ENCODE measurements around the gene PTGER3.

Gene PTGER3

DNA sequence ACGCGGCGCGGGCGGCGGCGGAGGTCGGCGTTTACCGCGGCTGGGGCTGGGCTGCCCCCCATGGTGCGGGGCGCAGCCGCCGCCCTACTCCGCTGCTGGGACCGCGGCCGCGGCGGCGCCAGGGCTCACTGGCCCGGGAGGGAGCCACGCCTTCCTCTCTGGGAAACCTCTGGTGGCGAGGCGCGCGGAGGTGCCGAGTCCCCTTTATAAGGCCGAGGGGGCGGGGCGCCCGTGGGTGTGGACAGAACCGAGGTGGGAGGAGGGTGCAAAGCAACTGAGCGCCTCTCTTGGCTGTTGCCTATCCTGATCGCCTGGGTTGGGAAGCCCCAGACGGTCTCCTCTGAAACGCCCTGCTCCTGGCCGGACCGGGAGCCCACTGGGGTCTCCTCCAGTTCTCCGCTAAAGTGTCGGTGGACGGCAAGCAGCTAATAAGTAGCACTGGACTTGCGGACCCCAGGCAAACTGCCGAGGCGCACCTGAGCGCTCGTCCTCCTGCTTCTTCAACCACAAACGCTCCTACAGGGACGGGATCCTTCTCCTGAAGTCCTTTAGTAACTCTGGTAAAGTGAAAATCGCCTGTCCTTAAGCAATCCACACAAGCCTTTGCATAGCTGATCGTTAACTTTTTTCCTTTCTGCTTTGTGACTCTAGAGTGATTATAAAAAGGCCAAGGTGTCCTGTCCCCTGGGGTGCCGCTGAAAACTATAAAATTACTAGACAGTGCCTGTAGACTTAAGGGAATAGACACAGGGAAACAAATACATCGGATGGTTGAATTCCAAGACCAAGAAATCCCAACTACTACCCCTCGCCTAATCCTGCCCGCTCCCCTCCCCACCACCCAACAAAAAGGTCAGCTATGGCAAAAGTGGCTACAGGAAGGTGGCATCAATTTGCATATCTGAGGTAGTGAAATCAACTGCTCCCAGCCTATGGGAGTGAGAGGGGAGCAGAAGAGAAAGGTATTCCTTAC lies at the start of gene PTGER3:
PTGER3 (minus strand) TSS at position 182 of the 973 bp plus-strand sequence. CDS start 239 bp downstream, outside the sequence.
- DNase-seq, result peak; percentile 24

DNA sequence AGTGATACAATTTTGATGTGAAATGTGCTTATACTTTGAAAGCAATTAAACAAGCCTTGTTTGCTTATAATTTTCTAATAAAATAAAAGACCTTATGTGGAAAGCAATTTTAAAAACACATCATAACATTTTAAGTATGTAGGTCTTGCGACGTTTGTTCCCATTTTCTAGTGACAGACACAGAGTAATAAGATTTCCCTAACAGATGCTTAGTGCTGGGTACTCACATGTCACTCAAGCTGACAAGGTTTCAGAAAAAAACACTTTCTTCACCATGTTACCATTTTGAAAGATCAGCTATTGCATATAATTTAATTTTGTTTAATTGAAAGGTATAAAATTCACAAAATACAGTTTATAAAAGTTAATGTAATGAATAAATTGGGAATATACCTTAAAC lies 47.3 kb upstream of the PTGER3 start:
- no peak for DNase-seq

DNA sequence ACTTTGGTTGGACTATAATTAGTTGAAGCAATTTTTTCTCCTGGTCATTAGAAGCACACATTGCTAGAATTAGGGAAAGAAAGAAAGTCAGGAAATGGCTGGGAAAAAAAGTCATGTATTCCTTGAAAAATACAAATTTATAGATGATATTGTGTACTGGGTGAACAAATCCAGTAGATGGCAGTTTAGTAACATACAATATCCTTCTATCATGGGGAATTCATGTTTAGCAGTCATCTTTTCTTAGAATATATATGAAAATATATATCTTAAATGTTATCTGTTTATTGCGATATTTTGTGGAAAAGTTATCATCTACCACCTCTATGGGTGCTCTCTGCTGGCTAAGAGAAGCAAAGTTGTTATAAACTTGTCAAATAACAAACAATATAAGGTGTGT lies 46.3 kb upstream of the PTGER3 start:
- peak; percentile 13 for DNase-seq

DNA sequence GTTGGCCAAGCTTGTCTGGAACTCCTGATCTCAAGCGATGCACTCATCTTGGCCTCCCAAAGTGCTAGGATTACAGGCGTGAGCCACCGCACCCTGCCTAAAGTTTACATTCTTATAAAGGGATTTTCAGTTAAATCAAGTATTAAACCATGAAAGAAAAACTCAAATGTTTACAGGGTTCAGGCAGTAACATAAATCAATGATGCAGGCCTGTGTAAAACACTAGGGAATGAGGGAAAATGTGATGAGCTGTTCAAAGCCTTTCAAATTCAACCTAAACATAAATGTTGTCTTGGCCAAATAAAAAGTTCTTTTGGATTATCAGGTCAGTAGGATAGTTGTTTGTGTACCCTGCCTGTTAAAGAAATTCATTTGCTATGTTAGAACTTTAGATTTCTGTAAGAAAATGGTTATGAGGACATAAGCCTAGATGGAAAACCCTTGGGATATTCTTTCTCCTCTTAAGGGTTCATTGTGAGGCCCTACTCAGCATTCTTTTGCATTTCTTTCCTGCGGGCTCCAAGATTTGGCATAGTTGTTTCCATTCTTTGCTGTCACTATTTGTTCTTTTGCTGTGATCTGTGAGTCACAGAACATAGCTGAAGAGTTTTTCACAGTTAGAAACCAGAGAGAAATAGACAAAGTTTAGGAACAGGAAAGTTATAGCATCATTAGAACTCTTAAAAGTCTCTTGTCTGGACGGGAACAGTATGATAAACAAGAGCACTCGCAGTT lies 42.1 kb upstream of the PTGER3 start:
- DNase-seq, result peak; percentile 77

DNA sequence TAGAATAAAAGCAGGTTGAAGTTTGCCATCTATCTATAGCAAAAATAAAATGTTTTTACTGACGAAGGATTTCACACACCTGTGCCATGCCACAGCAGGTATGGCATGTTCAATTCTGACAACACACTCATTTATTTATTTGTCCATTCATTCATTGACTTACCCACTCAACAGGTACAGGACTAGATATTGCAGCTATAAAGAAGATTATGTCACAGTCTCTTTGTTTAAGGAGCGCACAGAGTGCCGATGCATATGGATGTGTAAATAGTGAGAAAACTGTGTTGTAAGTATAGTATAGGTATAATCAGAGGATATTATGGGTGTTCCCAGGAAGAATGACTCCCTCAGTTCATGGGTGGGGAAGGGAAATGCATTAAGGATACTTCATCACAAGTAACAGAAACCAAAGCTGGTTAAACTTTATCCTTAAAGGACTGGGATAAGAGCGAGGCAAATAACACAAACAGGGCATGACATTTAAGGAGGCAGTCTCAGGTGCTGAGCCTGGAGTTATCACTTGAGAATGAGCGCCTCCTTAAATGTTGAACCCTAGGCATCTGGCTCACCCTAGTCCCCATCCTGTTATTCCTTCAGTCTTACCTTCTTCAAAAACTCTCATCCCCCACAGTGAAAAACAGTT lies 41.1 kb upstream of the PTGER3 start:
- no peak for DNase-seq

DNA sequence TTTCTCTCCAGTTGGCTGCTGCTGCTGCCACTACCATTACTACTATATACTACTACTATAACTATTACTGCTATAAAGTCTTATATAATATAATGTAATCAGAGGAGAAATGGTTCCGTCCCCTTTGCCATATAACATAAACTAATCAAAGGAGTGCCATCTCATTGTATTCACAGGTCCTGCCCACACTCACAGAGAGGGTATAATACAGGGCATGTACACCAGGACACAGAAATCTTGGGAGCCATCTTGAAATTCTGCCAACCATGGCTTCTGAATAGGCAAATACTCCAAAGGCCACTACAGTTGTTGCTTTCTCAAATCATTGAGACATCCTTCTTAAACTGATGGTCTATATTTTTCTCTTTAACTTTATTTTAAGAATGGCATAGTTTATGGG lies 40.1 kb upstream of the PTGER3 start:
- no peak for DNase-seq

DNA sequence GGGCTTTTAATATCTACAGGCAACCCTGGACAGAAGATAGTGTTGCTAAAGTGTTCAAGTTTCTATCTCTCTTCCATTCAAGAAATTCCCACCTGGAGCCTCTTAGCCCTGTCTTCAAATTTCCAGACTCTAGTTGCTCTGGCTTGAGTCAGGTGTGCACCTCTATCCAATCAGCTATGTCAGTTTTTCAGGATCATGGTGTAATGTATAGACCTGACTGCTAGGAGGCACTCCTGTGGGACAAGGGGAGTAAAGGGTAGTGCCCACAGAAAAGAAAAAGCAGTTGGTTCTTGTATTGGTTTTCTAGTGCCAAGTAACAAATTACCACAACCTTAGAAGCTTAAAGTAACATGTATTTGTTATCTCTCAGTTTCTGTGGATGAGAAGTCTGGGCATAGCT lies 39.4 kb upstream of the PTGER3 start:
- DNase-seq, result no peak

DNA sequence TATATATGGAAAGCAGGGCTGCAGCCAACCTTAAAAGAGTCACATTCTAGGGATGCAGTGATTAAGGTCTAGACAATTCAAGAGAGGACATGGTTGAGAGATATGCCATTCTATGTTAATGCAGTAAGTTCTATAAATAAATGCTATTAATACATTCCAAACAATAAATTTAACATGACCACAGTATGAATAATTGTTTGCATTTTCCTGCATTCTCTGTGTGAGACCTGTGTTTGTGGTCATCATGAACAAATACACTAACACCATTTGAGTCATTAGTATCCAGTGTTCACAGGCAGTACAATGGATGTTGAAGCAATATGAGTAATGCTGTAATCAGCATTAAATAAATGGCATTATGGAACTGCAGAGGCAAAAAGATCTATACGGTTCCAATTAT lies 38.7 kb upstream of the PTGER3 start:
- peak; percentile 85 for DNase-seq

DNA sequence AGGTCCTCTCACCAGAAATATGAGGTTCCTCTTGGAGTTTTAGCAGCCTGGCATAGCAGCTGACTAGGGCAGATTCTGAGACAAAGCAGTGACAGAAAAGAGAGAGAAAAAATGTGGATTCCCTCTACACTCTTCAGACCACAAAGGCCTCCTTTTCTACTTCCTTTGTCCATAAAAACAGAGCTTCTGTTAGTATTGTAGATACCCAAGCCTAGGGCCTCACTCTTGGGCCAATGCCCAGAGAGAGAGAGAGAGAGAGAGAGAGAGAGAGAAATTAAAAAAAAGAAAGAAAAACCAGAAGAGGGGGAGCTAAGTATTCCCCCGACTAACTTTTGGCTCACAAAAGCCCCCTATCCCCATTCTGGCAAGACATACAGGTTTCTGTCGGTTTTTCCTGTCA lies 35.7 kb upstream of the PTGER3 start:
- no peak for DNase-seq

DNA sequence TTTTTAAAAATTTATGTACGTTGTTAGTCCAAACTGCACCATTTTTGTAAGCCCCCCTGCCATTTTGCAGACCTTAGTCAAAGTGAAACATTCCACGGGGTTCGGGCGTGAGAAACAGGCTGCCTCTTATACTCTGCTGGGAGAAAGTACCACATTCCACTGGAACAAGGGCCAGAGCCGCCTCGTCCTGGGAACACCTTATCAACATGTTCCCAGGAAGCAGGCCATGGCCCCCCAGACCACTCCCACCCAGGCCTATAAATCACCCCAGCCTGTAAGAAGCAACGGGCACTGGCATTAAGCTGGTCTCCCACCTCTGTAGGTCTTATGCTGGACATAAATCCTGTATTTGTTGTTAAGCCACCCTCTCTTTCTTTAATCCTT lies 34.1 kb upstream of the PTGER3 start:
- no peak for DNase-seq

DNA sequence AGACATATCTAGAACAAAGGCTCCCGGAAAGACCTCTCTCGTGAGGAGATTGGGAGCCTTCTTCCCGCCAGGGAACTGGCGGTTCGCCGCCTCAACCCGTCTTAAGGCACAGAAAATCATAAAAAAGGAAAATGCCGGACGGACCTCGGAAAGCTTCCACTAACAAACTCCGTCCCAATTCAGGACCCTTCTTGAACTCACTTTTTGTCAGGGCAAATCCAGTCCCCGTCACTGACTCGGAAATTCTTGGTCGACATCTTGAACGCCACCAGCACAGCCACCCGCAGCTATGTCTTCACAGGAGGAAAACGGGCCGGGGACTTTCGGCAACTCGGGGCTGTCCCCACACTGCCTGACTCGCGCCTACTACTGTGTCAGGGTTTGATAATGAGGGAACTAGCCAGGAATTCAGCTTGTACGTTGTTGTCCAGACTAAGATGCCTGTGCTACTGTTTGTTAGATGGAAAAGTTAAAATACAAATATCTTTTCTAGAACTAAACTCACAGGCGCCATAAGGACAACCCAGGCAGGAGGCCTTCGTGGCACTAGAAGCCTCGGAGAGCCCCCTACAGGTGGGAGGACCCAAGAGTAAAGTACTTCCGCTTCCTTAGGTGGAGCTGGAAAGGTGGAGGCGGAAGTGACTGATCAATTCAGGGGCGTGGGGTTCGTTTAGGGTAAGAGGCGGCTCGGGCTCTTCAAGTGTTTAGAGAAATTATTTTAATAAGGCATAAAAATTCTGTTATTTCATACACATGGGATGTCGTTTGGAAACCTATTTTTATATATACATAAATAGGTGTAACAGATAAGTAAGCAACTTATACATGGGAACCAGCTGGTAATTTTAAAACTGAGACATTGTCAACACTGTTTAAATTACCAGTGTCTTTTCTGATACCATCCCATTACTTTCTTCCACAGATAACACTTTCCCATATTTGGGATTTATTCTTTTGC lies 33.4 kb upstream of the PTGER3 start, which contains the start of gene ZRANB2:
ZRANB2 (minus strand) TSS at position 297 of the 958 bp plus-strand sequence; CDS start at position 257, 40 bp downstream.
- peak; percentile 97 for DNase-seq

DNA sequence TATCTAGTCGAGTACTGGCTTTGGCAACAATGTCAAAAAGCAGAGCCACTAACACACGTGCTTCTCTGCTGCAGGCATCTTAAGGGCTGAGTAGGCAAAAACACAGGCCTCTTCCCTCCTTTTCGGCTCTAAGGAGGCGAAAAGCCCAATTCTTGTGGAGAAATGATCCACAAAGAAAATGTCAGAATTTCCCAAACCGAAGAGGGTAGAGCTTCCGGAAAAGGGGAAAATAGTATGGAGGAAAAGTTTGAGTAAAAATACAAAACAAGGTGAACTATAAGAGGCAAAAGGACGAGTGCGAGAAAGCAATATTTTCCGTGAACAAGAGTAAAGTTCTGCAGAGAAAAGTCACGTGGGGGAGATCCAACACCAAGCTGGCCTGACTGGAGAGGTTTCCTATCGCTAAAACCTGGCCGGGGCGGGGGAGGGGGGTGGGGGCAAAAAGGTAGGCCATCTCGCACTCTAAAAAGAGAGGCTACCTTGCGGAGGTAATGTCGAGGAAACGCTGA lies 32.7 kb upstream of the PTGER3 start:
- DNase-seq, result no peak

DNA sequence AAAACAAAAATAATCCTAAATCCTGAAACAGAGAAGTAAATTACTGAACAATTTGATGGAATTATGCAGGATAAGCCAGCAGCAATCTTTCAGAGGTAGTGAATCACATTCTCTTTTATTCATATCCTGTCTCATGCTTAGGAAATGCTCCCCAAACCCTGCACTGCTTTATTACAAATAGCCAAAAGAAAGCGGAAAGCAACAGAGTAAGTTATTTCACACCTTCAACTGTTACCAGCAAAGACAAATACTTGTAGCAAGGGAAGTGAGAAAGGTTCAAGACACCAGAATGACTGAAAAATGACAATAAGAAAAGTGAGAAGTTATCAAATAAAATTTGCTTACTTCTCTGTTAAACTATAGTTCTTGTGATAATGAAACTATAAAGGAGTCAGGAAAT lies 27.1 kb upstream of the PTGER3 start:
- DNase-seq, result no peak

DNA sequence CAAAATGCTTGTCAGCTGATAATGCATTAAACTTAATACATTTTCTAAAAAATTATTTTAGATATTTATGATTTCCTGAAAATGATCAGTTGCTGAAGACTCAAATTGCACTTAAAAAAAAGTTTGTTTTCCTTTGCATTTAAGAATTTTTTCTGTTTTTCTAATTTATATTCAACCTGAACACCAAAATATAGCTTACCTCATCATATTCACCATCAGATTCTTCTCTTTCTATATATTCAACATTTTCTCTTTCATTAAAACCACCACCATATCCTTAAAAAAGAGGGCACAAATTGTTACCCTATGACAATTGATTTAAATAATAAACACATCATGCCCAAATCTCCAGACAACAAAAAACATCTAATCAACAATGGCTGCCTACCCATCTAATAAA lies 24.7 kb upstream of the PTGER3 start:
- DNase-seq, result no peak

DNA sequence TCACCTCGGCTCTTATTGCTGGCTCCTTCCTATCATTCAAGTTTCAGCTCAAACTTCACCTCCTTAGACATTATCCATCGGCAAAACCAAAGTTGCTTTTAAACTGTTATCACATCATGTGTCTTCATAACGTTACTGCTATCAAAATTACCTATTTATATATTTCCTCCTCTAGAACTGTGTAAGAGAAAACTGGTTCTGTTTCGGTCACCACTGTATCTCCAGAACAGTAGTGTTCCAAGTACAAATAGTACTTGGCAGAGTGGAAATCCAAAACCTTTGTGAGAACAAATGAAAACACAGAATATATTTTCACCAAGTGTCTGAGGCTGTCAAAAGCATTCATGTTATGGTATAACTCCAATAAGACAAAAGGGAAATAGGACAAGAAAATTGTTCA lies 24.1 kb upstream of the PTGER3 start:
- no peak for DNase-seq

DNA sequence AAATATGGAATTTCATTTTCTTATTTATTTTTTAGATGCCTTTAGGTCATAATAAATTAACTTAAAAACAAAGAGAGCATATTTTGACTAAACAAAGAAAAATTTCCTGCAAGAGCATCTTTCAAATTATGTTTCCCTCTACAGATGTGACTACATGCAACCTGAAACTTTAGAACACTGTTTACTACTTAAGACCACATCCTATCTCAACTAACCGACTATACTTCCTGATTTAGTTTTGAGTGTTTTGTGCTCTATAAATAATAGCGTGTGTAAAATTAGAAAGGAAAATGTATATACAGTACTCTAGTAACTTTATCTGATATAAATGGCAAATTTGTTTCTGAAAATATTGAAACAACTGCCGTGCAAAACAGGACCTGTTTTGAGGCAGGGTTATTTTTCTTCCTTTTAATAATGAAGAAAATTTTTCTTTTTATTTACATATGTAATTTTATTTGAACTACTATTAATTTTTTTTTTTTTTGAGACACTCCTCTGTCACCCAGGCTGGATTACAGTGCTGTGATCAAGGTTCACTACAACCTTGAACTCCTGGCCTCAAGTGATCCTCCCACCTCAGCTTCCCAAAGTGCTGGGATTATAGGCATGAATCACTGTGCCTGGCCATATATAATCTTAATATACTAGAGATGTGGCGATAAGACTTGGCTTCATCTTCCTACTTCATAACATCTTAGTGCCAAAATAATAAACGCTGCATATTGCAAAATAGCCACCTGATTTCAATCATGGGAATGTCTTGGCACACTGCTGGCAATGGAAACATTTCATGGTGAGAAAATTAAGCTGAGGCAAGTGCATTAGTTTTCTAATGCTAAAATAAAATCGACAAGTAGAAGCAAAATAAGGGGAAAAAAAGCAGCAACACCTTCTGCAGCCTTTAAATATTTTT lies 21.0 kb upstream of the PTGER3 start:
- no peak for DNase-seq

DNA sequence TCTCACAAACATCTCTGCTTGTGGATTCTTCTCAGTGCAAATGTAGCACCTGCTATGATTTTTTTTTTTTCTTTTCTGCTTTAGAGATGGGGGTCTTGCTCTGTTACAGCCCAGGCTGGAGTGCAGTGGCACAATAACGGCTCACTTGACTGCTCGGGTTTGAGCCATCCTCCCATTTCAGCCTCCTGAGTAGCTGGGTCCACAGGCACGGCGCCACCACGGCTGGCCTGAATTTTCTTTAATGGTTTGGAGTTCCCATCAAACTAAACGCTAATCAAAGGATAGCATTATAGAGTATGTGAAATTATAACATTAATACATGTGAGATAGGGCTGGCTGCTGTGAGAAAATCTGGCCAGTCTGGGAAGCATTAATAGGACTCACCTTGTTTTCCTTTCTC lies 7.2 kb upstream of the PTGER3 start:
- no peak for DNase-seq

DNA sequence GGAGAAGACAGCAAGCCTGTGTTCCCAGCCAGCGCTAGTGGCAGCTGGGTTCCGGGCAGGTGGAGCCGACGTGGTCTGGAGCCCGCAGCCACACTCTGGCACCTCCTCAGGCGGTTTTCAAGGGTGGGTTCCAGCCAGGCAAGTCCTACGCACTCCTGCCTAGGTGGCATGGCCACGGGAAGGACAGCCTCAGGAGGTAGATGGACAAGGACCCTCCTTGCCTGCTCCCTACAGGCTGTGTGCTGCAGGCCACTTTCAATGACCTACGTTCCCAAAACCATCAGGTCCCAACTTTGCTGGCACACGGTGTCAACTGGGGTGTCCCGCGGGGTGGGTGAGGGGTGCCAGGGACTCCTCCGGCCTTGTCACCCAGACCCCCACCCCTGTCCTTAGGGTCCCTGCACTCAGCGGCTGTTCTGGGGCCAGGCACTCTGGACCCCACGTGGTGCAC lies 6.7 kb upstream of the PTGER3 start:
- DNase-seq, result no peak

DNA sequence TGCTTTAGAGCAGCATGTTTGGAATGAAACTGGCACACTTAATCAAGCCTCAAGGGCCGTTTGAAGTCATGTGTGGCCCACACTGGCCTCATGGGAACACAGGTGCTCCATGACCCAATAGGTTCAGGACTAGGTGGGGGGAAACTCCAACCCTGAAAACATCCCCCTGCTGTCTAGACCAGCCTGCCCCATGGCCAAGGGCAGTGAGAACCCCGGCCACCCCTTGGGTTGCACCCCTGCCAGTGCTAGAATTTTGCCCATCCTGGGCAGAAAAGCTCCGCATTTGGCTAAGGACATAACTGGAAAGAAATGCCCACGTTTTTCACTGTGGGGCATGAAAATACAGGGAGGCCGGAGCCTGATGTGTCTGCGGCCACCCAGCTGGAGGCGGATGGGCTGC lies 6.1 kb upstream of the PTGER3 start:
- DNase-seq, result no peak

DNA sequence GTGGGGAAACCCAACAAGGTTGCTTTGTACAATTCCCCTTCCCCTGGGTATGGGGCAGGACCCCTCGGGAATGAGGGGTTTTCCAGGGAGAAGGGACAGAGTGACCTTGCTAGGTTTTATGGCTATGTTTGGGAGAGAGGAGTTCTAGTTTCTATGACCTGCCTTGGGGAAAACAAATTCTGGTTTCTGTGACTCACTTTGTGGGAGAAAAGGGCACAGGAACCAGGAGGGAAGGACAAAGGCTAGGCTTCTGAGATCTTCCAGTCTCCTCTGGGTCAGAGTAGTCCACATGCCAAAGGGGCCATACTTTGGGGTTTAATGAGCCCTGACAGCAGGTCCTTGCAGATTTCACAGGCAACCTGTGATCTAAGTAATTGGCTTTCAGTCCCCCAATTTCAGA lies 5.5 kb upstream of the PTGER3 start:
- DNase-seq, result no peak
